Right renal pelvis (tissue), 4 donors: ENCODE measurements around the gene CDC6. TPM values are rescaled to one million over a fixed set of nuclear protein-coding genes. Genes with fewer than 3 reads are reported as not detected.

Experiments
- DNase-seq, 4 donors: peaks; one replicate each; pipeline ENCODE4 v3.0.0-alpha.2; 2013; ENCODE audit warnings: low read depth in 4 of 4, low spot score in 3 of 4, missing footprints in 1 of 4
- polyA plus RNA-seq, 4 donors: library from polyadenylated mRNA; unstranded; fragments of 120-200 nt; gene quantifications; one replicate each; pipeline ENCODE4 v1.2.1, GENCODE V29; 2013; ENCODE audit not compliant: insufficient read length in 4 of 4

CDC6 gene
- polyA plus RNA-seq: 10 to 100 TPM; 21.9 to 24.5 (median 24.3) TPM

GRCh38 chr17:40287494-40288369, at the start of gene CDC6:
Gene CDC6, plus strand, starts transcription at chr17:40287879. Its CDS starts 1,542 bp downstream, at chr17:40289421.
- peak; percentile 98 to 99 (median 99) for DNase-seq

GRCh38 chr17:40241252-40241834, 46.3 kb upstream of the CDC6 start:
- DNase-seq: no peak

GRCh38 chr17:40242774-40243173, 44.9 kb upstream of the CDC6 start:
- DNase-seq: no peak

- DNase-seq: no peak
These were observed 43.9 kb upstream of the CDC6 start for GRCh38 chr17:40243761-40244160.

GRCh38 chr17:40244255-40244654, 43.4 kb upstream of the CDC6 start:
- no peak for DNase-seq

- DNase-seq: no peak
These were observed 39.7 kb upstream of the CDC6 start for GRCh38 chr17:40247926-40248495.

- DNase-seq: no peak
These were observed 39.2 kb upstream of the CDC6 start for GRCh38 chr17:40248507-40248906.

GRCh38 chr17:40251576-40251975, 36.1 kb upstream of the CDC6 start:
- DNase-seq: no peak

- DNase-seq: no peak
These were observed 34.1 kb upstream of the CDC6 start for GRCh38 chr17:40253565-40253964.

GRCh38 chr17:40259505-40259904, 28.2 kb upstream of the CDC6 start:
- DNase-seq: no peak

- DNase-seq: no peak
These were observed 27.2 kb upstream of the CDC6 start for GRCh38 chr17:40260528-40260927.

- no peak for DNase-seq
These were observed 23.1 kb upstream of the CDC6 start for GRCh38 chr17:40264458-40265185.

GRCh38 chr17:40265337-40265736, 22.3 kb upstream of the CDC6 start:
- no peak for DNase-seq

- DNase-seq: no peak
These were observed 20.8 kb upstream of the CDC6 start for GRCh38 chr17:40266882-40267281.

GRCh38 chr17:40268141-40268712, 19.5 kb upstream of the CDC6 start:
- no peak for DNase-seq

- no peak for DNase-seq
These were observed 9.3 kb upstream of the CDC6 start for GRCh38 chr17:40278414-40278813.

GRCh38 chr17:40279402-40279801, 8.3 kb upstream of the CDC6 start:
- DNase-seq: no peak

- DNase-seq: no peak
These were observed 6.0 kb upstream of the CDC6 start for GRCh38 chr17:40281663-40282062.

- DNase-seq: no peak
These were observed 4.0 kb upstream of the CDC6 start for GRCh38 chr17:40283662-40284061.

GRCh38 chr17:40284085-40284713, 3.5 kb upstream of the CDC6 start:
- DNase-seq: no peak
